Activated CD8-positive, alpha-beta memory T cell treated with anti-CD3 and anti-CD28 coated beads for 4 hours (primary cell): ENCODE data around the gene ENTPD8.
A peak's percentile ranks its signal among the peaks of the same experiment; 100 is the strongest.

Experiments
- DNase-seq, 2 donors: peaks; one replicate each; pipeline ENCODE4 v3.0.0-alpha.2; 2020; ENCODE audit warnings: low read depth in 2 of 2

ENTPD8 gene

DNA sequence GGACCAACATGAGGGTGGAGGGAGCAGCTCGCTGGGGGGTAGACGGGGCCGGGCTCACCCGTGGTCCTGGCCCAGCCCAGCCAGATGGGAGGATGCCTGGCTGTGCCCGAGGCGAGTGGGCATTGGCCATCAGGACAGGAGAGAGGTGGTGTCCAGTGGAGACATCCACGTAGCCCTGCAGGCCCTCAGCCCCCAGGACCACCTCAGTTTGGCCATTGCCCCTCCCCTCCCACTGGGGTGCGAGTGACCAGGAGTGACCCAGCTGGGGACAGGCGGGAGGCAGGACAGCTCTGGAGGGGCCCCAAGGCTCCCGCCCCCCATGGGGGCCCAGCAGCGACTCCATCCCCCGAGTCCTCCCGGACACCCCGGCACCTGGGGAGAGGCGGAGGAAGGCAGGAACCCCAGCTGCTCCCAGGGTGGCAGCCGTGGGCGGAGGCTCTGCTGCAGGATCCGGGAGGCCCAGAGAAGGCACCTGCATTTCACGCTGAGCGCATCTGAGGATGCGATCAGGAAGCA lies 9.7 kb downstream of the ENTPD8 start:
- DNase-seq = no peak

DNA sequence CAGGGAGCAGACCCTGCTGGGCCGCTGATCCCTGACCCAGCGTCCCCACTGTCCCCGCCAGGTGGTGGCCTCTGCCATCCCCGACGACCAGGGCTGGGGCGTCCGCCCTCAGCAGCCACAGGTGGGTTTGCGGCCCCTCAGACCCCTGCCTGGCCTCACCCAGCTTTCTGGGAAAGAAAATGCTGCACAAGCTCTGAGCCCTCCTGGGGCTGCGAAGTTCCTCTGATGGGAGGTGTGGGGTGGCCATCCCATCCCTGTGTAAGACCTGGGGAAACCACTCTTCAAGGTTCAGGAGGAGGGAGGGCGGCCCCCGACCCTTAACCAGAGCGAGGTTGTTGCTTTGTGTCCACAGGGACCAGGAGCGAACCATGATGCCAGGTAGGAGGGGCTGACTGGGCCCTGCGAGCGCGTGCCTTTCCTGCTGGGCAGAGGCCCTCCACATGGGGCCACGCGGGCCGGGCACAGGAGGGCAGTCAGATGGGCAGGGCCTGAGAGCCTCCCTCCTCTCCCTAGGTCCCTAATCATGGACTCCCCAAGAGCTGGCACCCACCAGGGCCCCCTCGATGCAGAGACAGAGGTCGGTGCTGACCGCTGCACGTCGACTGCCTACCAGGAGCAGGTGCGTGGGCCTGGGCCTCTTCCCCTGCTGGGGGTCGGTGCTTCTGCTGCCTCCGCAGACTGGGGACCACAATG lies 10.3 kb downstream of the ENTPD8 start:
- no peak for DNase-seq

DNA sequence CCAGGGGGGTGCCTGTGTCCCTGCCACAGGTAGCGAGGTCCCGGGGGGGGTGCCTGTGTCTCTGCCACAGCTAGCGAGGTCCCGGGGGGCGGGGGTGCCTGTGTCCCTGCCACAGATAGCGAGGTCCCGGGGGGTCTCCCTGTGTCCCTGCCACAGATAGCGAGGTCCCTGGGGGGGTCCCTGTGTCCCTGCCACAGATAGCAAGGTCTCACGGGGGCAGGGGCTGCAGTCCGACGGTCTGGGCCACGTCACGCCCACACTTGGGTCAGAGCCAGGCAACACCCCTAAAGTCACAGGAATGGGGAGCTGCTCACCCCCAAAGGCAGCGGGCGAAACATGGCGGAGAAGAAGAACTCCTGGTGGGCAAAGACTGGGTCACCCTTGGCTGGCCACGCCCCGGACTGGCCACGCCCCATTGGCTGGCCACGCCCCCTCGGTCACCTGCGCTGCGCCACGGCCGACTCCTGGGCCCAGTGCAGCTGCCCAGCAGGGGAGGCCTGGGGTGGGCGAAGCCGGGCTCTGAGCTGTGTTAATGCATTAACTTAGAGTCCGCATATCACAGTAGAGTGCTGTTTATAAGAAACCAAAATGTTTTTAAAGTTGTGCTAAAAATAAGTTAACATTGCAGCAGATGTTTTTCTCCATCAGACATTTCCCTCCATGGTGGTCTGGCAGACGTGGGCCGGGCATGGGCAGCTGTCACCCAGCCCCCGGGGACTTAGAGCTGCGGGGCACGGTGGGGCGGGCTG lies 11.0 kb downstream of the ENTPD8 start:
- DNase-seq = no peak

DNA sequence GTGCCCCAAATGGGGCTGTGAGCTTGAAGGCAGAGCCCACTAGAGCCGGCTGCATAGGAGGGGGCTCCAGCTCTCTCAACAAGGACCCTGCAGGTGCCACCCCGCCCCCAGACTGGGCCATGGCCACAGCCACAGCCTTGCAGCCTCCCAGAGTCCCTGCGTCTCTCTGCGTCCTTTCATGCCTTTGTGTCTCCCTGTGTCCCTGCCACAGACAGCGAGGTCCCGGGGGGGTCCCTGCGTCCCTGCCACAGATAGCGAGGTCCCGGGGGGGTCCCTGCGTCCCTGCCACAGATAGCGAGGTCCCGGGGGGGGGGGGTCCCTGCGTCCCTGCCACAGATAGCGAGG lies 11.6 kb downstream of the ENTPD8 start:
- DNase-seq = no peak

DNA sequence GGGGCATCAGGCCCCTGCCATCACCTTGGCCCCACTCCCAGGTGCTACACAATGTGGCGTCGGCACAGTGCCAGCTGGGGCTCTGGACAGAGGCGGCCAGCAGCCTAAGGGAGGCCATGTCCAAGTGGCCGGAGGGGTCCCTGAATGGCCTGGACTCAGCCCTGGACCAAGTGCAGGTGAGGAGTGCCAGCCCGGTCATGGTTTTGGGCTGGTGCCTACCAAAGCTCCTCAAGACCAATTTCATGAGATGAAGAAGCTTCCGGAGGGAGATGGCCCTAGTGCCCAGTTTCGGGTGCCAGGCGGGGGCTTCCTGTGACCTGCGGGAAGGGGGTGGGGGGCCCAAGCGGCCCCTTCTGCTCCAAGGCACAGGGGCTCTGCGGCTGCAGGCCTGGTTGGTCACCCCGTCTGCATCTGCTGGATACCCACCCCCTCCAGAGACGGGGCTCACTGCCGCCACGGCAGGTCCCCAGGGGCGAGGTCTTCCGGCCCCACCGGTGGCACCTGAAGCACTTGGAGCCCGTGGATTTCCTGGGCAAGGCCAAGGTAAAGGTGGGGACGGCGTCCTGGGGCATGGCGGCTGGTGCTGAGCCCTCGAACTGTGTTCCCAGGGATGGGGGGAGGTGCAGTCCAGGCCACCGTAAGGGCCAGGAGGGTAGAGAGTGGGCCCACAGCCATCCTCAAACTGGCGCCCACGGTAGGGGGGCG lies 12.2 kb downstream of the ENTPD8 start:
- no peak for DNase-seq

DNA sequence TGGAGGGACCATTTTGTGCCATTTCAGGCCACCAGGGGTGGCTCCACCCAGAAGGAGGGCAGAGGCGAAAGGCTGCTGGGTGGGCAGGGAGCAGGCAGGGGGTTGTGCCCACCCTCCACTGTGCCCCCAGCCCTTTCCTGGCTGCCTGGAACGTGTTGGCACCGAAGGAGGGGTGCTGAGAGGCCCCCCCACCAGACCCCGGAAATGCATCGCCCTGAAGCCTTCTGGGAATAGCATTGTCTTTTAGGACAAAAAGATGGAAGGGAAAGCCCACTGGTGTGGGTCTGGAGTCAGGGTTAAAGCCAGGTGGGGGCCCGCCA lies 12.9 kb downstream of the ENTPD8 start:
- DNase-seq = no peak

DNA sequence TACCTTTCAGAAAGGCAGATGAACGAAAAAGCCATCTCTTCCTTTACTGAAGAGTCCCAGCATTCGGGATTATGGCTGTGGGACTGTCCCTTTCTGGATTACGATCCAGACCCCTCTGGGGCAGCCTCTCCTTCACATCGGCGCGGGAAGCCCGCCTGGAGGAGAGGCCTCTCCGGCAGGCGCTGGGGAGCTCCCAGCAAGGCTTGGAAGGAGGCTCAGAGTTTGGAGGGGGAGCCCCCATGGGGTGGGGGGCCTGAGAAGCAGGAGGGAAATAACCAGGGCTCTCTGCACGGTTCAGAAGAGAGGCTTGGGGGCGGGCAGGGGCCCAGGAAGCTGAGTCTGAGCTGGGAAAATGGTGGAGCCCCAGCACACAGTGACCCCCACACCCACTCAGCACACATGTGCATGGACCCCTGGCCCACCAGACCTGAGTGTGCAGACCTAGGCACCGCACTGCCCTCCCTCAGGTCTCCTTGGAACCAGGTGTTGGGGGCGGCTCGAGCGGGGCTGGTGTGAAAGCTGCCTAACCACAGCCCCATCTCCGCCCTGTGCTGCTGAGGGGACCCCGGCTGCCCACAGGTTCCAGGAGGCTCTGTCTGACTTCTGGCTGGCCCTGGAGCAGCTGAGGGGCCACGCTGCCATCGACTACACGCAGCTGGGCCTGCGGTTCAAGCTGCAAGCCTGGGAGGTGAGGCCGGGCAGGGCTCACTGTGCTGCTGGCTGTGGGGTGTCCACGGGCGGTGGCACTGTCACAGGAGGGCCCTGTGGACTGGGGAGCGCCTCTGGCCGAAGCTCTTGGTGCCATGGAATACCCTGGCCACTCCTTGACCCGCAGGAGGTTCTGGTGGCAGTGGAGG lies 13.5 kb downstream of the ENTPD8 start:
- no peak for DNase-seq

DNA sequence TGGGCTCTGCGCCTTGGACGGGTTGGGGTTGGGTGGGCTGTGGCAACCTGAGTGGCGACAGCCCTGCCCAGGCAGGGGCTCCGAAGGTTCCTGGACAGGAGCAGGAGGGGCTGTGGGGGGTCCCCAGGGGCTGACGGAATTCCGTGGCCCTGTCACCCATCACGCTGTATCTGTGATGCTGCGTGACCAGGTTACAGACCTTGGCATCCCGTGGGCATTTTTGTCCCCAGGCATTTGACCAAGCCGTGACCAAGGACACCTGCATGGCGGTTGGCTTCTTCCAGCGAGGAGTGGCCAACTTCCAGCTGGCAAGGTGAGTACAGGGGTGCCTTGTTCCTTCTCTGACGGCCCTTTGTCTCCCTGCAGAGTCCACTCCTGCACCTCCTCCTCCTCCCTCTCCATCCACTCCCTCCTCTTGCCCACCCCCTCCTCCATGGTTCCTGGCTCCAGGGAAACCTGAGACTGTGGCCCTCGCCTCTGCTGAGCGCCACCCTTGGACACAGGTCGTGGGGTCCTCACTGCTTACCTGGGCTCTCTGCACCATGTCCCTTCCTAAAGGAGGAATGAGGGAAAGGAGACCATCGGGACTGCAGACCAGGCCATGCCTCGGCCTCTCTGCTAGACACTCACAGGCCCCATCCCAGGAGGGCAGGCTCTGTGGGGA lies 15.0 kb downstream of the ENTPD8 start:
- DNase-seq = no peak

DNA sequence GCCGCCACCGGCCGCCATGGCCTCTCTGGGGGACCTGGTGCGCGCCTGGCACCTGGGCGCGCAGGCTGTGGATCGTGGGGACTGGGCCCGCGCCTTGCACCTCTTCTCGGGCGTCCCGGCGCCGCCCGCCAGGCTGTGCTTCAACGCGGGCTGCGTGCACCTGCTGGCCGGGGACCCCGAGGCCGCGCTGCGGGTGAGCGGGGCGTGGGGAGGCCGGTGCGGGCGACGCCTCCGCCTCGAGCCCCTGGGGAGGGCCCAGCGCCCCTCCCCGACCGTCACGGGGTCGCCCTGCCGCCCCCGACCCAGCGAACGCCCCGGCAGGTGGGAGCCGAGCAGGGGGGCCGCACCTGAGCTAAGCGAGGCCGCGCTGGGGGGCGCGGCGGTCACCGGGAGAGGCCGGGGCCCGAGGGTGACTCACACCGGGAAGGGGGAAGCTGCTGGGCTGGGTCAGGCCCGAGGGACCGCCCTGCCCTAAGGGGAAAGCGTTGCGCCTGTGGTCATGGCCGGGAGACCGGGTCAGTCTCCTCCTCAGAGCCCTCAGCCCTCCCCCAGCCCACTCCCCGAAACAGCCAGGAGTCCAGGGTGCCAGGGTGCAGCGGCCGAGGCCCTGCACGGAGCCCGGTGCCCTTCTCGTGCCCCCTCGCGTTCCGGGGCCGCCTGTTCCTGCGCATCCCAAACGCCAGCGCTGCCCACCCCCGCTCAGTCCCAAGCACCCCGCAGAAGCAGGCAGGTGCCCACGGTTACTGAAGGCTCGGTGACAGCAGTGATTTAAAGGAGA lies 17.5 kb downstream of the ENTPD8 start:
- DNase-seq = no peak

DNA sequence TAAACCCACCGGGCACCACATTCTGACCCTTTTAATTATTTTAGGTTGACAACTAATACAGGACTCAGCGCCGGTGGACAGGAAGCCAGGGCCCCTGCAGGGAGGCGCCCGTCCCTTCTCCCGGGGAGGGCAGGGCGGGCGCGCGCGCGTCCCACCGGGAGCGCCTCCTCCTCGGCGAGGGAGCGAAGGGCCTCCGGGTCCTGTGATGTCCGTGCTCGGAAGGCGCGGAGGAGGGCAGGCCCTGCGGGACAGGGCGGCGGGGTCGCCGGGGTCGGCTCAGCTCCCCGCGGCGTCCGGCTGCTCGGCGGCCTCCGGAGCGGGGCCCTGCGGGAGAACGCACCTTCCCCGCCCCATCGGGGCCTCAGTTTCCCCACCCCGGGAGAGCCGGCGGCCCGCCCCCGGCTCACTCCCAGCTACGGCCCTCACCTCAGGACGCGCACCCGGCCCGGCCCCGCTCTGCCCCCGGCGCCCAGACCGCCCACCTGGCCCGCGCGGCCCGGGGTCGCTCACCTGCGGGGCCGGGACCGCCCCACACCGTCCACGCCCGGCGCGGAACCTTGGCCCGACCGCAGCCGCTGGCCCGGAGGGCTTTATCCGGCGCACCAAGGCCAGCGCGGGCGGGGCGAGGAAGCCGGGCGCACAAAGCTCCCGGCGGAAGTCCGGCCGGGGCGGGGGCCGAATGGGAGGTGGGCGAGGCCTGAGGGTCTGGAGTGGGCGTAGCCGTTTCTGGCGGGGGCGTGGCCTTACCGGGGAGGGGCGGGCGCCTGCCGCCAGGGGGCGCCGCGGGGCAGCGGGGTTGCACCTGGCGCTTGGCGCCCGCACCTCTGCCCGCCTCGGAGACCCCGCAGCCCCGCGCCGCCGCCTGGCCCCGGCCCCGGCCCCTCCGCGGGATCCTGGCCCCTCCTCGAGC lies 18.3 kb downstream of the ENTPD8 start, which contains the start of the genes EXD3 and NOXA1:
Gene EXD3, minus strand, starts transcription at position 559 of the 910 bp plus-strand sequence. CDS start 27,805 bp downstream, outside the sequence.
Gene NOXA1, plus strand, starts transcription at position 790 of the 910 bp plus-strand sequence. CDS start 137 bp downstream, outside the sequence.
- peak; percentile 82 to 84 for DNase-seq

DNA sequence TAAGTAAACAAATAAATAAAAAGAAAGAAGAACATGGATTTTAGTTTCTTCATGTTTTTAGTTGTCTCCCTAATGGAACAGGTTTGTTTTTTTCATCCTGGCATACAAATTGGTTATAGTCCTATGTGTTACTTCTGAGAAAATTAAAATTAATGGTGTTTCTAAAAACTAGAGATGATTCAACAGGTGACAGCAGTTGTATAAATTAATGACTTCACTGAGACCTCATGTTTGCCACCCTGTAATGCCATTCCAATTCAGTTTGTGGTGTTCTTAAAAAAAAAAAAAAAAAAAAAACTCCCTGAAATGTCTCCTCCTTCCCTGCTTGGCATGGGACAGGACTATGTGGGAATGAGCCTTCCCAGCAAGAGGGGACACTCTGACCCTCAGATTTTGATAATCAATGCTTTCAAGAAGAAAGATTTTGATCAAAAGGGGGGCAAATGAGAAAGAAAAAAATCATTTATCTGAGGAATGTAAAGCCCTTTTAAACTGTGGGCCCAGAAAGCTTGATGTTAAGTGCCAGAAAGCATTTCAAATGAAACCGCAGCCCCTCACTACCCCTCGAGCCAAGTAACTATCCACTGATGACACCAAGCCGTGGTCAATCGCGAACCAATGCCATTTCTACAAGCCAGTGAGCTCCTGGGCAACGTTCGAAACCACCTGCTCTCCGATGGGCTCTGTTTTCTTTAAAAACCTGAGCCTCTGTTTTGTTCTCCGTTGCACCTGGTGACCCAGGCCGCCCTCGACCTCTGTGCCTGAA lies 19.1 kb downstream of the ENTPD8 start:
- DNase-seq = no peak

DNA sequence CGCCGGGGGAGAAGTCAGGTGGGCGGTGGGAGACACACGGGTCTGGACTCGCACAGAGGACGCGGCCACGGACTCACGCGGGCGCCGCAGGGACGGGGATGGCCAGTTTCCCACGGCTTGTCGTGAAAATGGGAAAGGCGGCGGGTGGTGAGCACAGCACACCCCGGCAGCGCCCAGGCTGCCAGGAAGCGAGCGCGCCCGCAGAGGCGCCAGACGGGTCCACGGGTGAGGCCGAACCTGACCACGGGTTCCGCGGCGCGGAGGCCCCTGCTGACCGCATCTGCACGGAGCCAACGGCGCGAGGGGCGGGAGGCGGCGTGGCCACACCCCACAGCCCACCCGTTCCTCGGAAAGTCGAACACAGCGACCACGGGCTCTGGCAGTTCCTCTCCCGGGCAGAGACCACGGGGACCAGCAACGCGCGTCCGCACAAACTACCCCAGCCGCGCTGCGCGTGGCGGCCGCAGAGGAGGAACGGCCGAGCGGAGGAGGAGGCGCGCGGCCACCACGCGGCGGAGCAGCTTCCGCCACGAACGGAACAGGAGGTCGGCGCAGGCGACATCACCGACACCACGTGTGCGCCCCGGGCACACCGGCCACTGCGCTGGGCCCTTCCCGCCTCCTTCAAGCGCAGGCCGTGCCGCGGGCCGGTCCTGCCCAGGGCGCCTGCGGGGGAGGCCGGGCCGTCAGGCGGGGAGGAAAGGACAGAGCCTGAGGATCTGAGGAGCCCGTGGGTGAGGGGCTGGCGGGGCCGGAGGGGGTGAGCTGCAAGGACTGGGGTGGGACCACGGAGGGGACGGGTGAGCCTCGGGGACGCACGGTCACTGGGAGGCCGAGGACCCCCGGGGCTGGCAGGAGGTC lies 23.8 kb downstream of the ENTPD8 start:
- no peak for DNase-seq

DNA sequence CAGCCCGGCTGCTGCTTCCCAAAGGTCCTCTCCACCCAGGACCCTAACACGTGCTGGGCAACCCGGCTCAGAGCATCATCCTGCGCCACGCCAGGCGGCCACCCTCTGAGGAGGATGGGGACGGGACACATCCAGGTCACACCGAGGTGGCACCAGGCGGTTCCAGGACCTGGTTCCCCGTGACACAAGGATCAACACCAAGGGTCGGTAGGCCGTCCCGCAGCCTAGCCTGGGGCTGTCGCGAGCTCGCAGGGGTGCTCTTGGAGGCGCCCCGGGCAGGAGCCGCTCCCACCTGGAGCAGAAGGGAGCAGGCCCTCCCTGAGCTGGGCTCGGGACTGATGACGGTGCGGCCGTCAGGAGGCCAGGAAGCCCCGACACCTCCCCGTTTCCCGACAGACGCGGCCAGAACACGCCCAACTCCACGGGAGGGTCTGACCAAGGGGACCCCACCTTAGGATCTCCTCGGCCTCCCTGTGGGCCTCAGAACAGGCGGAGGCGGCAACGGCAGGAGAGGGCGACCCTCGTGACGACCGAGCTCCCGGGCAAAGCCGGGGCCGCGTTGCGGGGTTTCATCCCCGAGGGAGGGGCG lies 24.5 kb downstream of the ENTPD8 start:
- DNase-seq = no peak

DNA sequence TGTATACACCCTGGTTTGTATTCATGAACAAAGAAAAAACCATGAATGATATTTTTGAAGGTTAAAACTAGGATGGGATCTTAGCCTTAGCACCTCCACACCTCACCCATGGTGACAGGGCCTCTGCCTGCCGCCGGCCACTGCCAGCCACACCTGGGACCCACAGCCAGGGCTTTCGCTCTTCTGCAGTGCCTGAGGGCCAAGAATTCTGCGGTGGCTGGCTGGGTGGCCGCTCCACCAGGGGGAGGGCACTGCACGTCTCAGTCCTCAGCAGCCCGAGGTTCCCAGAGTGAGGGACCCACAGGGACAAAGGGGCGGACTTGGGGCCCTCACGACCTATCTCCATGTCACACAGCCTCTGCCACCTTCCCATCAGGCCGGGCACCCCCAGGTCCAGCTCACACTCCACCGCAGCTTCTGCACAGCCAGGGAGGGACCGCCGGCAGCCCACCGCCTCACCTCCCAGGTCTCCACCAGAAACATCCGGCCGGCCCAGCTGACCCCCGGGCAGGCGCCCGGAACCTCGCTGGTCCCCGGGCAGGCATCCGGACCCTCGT lies 25.1 kb downstream of the ENTPD8 start:
- no peak for DNase-seq

DNA sequence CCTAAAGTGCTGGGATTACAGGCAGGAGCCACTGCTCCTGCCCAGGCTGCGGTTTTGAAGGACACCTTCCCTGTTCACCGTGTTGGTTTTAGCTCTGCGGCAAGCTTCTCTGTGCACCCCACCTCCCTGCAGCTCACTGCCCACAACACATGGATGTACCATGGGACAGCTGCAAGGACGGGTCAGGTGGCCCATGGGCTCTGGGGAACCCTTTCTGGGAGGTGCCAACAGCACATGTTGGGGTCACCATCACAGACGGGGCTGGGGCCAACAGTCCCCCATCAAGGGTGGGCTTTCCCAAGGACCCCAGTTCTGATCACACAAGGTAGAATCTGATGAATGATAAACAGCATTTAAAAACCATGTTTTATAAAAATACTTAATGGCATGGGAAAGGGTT lies 25.7 kb downstream of the ENTPD8 start:
- DNase-seq = no peak

DNA sequence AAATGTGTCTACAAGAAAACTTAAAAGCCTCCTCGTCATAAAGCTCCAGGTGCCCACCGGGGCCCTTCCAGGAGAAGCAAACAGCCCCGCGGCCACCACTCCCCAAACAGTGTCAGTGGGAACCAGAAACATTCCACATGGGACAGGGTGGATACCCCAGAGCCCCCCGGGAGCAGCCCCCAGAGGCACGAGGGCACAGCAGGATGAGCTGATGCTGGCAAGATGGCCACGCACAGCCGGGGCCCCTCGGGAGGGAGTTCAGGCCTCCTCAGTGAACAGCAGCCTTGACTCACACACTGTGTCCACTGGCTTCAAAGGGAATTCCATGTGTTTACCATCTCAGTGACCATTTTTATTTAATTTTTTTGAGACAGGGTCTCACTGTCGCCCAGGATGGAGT lies 28.7 kb downstream of the ENTPD8 start:
- DNase-seq = no peak
